Smooth muscle cell (in vitro differentiated cells): Measurements from ENCODE around the gene IL6R. TPM values are rescaled to one million over a fixed set of nuclear protein-coding genes. Genes with fewer than 3 reads are reported as not detected.

Experiments
- DNase-seq: peaks from one replicate; lab custom pipeline; 2025; ENCODE audit not compliant: unreplicated experiment; lab: John Stamatoyannopoulos, UW
- H2AFZ ChIP-seq: fragments of 200-600 bp; sonication (generic); 2 replicates; pipeline ENCODE4 v1.6.0; 2016; ENCODE audit warnings: antibody characterized with exemption, low read depth, mild to moderate bottlenecking
- H3F3A ChIP-seq: fragments of 200-600 bp; sonication (generic); 2 replicates; pipeline ENCODE4 v1.6.0; 2017; ENCODE audit warnings: antibody characterized with exemption, low read depth
- H3K27ac ChIP-seq: fragments of 200-600 bp; sonication (generic); 2 replicates; pipeline ENCODE4 v1.5.1; 2016; ENCODE audit warnings: low read depth, mild to moderate bottlenecking
- H3K27me3 ChIP-seq: fragments of 200-600 bp; sonication (generic); 2 replicates; pipeline ENCODE4 v1.6.1; 2016; ENCODE audit warnings: low read depth, mild to moderate bottlenecking
- H3K36me3 ChIP-seq: fragments of 200-600 bp; sonication (generic); 2 replicates; pipeline ENCODE4 v1.5.1; 2016; ENCODE audit warnings: low read depth
- H3K4me1 ChIP-seq: fragments of 200-600 bp; sonication (generic); 2 replicates; pipeline ENCODE4 v1.5.1; 2016; ENCODE audit warnings: low read depth
- H3K4me2 ChIP-seq: fragments of 200-600 bp; sonication (generic); 2 replicates; pipeline ENCODE4 v1.6.0; 2016; ENCODE audit warnings: mild to moderate bottlenecking
- H3K4me3 ChIP-seq: fragments of 200-600 bp; sonication (generic); 2 replicates; pipeline ENCODE4 v1.5.1; 2016; ENCODE audit warnings: mild to moderate bottlenecking
- H3K79me2 ChIP-seq: fragments of 200-600 bp; sonication (generic); 2 replicates; pipeline ENCODE4 v1.6.0; 2016; ENCODE audit warnings: low read depth, mild to moderate bottlenecking
- H3K9ac ChIP-seq: fragments of 200-600 bp; sonication (generic); 2 replicates; pipeline ENCODE4 v1.6.0; 2016; ENCODE audit warnings: low read depth
- H3K9me3 ChIP-seq: fragments of 200-600 bp; sonication (generic); replicated peaks from 2 replicates; pipeline ENCODE4 v1.5.1; 2016; ENCODE audit warnings: low read depth
- H4K20me1 ChIP-seq: fragments of 200-600 bp; sonication (generic); 2 replicates; pipeline ENCODE4 v1.6.0; 2016; ENCODE audit warnings: low read depth
- CTCF ChIP-seq: fragments of 200-600 bp; sonication (generic); IDR thresholded peaks from 2 replicates; pipeline ENCODE4 v1.5.1; 2017; ENCODE audit warnings: borderline replicate concordance, mild to moderate bottlenecking, antibody characterized with exemption; ENCODE audit not compliant: insufficient read depth, poor library complexity, severe bottlenecking
- WGBS: methylation state at CpG from one replicate; pipeline ENCODE4 v1.1.7; 2016; ENCODE audit warnings: low lambda C conversion rate; 5-methylcytosine and 5-hydroxymethylcytosine counted together
- polyA plus RNA-seq: library from polyadenylated mRNA; unstranded; fragments of >200 nt; fragmentation: Nextera tagmentation; extraction: Ambion mirVana; gene quantifications from 2 replicates; pipeline ENCODE4 v1.2.1, GENCODE V29; 2016
- total RNA-seq: library from RNA; depleted of rRNA; stranded (reverse); fragments of >200 nt; gene quantifications from 2 replicates; pipeline ENCODE4 v1.2.3, GENCODE V29; 2014

The IL6R gene
- total and polyA plus RNA-seq, 2 experiments from 2014 or later, result 1.8 to 1.9 TPM

GRCh38 chr1:154434346-154435085 lies 29.4 kb downstream of the IL6R start:
- 77% methylated on average over 18 of the region's 18 CpGs for WGBS
- no peak for TF ChIP-seq CTCF
- H3K79me2 ChIP-seq, result no peaks in the 10 kb centered on the region
- no peaks in the 10 kb centered on the region for H3K27me3 ChIP-seq
- H3K4me1 ChIP-seq, result peaks cover 8% of the 10 kb centered on the region
- DNase-seq, result no peak
- no peak overlapping the region for H3K4me3 ChIP-seq
- H3K9ac ChIP-seq, result no peak overlapping the region
- H3K36me3 ChIP-seq, result no peaks in the 10 kb centered on the region
- peaks cover 14% of the 10 kb centered on the region for H3F3A ChIP-seq
- no peak overlapping the region for H3K4me2 ChIP-seq
- no peak overlapping the region for H2AFZ ChIP-seq
- no peaks in the 10 kb centered on the region for H3K9me3 ChIP-seq
- H4K20me1 ChIP-seq, result no peaks in the 10 kb centered on the region
- H3K27ac ChIP-seq, result no peak overlapping the region

DNA sequence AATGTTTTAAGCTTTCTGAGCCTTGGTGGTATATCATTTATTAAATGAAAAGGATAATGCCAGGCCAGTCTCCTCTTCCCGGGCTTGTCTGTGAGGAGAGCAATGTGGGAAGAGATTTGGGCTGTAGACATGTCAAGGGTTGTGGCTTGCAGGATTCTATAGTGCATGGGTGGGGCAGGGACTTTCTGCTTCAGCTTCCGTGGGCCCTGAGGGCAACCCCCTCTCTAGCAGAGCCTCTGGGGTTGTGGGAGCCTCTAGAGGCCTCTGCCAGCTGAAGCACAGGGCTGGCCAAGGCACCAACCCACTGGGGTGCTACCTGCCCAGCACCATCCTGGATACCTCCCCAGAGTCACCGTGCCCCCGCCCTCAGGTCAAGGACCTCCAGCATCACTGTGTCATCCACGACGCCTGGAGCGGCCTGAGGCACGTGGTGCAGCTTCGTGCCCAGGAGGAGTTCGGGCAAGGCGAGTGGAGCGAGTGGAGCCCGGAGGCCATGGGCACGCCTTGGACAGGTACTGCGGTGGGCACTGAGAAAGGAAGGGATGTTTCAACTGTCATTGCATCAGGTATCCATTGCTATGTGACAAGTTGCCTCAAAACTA lies 30.6 kb downstream of the IL6R start:
- Histone ChIP-seq H3K9ac (no peak overlapping the region), H3K9me3 (no peaks in the 10 kb centered on the region), H3F3A (peaks cover 9% of the 10 kb centered on the region), H2AFZ (no peak overlapping the region), H4K20me1 (no peaks in the 10 kb centered on the region), H3K79me2 (no peaks in the 10 kb centered on the region), H3K27ac (no peak overlapping the region), H3K4me2 (no peak overlapping the region), H3K4me1 (peaks cover 7% of the 10 kb centered on the region), H3K4me3 (no peak overlapping the region), H3K36me3 (no peaks in the 10 kb centered on the region), H3K27me3 (no peaks in the 10 kb centered on the region)
- 94% methylated on average over 15 of the region's 15 CpGs for WGBS
- DNase-seq, result no peak
- TF ChIP-seq CTCF, result no peak

DNA sequence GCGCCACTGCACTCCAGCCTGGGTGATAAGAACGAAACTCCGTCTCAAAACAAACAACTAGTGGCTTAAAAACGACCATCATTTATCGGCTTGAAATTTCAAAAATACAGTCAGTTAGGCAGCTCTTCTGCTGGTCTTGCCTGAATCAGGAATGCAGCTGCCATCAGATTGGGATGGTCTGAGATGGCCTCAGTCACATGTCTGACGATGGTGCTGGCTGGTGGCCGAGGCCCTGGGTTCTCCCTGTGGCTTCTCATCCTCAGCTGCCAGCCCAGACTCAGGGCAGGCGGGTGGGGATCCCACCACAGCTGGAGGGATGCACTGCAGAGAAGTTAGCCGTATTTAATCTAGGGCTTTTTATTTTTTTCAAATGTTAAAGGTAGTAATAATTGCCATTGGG lies 31.3 kb downstream of the IL6R start:
- Histone ChIP-seq H3K9ac (no peak overlapping the region), H3K79me2 (no peaks in the 10 kb centered on the region), H4K20me1 (no peaks in the 10 kb centered on the region), H3K36me3 (no peaks in the 10 kb centered on the region), H3K4me2 (no peak overlapping the region), H3K27ac (no peak overlapping the region), H3K4me3 (no peak overlapping the region), H3K27me3 (no peaks in the 10 kb centered on the region), H3K4me1 (no peaks in the 10 kb centered on the region), H2AFZ (no peak overlapping the region), H3F3A (peaks cover 9% of the 10 kb centered on the region), H3K9me3 (no peaks in the 10 kb centered on the region)
- no peak for TF ChIP-seq CTCF
- no peak for DNase-seq
- 89% methylated on average over 9 of the region's 9 CpGs for WGBS
